Activated CD4-positive, alpha-beta T cell treated with anti-CD3 and anti-CD28 coated beads, Interleukin-2, amount 50 U/mL, for 1 hour (primary cell): Measurements from ENCODE around the gene NPY4R.
"Not testable (repeated sequence)": the region's sequence is repeated elsewhere in the genome, so short reads cannot be mapped to it uniquely, and the experiment has no call there.

Experiments used
- DNase-seq: peaks from one replicate; pipeline ENCODE4 v3.0.0-alpha.2; 2020

The NPY4R gene

GRCh38 chr10:46451365-46451764 is 14.4 kb downstream of the NPY4R start:
- not testable (repeated sequence) for DNase-seq

GRCh38 chr10:46450829-46451228 is 14.9 kb downstream of the NPY4R start:
- DNase-seq = not testable (repeated sequence)

- not testable (repeated sequence) for DNase-seq
Measured at GRCh38 chr10:46447439-46447838, 18.3 kb downstream of the NPY4R start.

GRCh38 chr10:46445389-46446122 is 20.2 kb downstream of the NPY4R start:
- not testable (repeated sequence) for DNase-seq

GRCh38 chr10:46443422-46443821 is 22.3 kb downstream of the NPY4R start:
- DNase-seq = not testable (repeated sequence)

GRCh38 chr10:46442706-46443275 is 23.0 kb downstream of the NPY4R start:
- DNase-seq = not testable (repeated sequence)

GRCh38 chr10:46441837-46442278 is 23.9 kb downstream of the NPY4R start:
- DNase-seq = not testable (repeated sequence)

GRCh38 chr10:46440942-46441341 is 24.8 kb downstream of the NPY4R start:
- DNase-seq = not testable (repeated sequence)

GRCh38 chr10:46423550-46423949 is 42.2 kb downstream of the NPY4R start:
- not testable (repeated sequence) for DNase-seq

GRCh38 chr10:46419570-46420379 is 46.0 kb downstream of the NPY4R start:
- DNase-seq = not testable (repeated sequence)

GRCh38 chr10:46418283-46418682 is 47.5 kb downstream of the NPY4R start:
- not testable (repeated sequence) for DNase-seq

GRCh38 chr10:46415291-46415690 is 50.5 kb downstream of the NPY4R start:
- not testable (repeated sequence) for DNase-seq

- DNase-seq = not testable (repeated sequence)
Measured at GRCh38 chr10:46412665-46413064, 53.1 kb downstream of the NPY4R start.

- not testable (repeated sequence) for DNase-seq
Measured at GRCh38 chr10:46411123-46411522, 54.6 kb downstream of the NPY4R start.
